Spleen (tissue), 7 donors: ENCODE measurements around the gene RASA3.

Experiments used
- CTCF ChIP-seq, 11 experiments: fragments of 200-600 bp in 7 of 11; fragments of 450-650 bp in 4 of 11; sonication (generic) in 4 of 11; IDR thresholded peaks in 8 of 11; conservative IDR thresholded peaks in 3 of 11; 1 replicate in 7 of 11; 2 replicates in 4 of 11; pipeline versions ENCODE4 v1.4.0 to v1.8.0; 2016 to 2021; ENCODE audit warnings: antibody characterized with exemption in 11 of 11, inconsistent platforms in 4 of 11, mild to moderate bottlenecking in 1 of 11
- POLR2A ChIP-seq, 3 donors: fragments of 450-650 bp; IDR thresholded peaks; one replicate each; pipeline ENCODE4 v1.5.1; 2017; ENCODE audit warnings: antibody characterized with exemption in 3 of 3, mild to moderate bottlenecking in 1 of 3
- POLR2AphosphoS5 ChIP-seq, 3 donors: sonication (generic); formaldehyde crosslinking; IDR thresholded peaks; one replicate each; pipeline ENCODE4 v1.5.1; 2017; ENCODE audit warnings: antibody characterized with exemption in 3 of 3
- donor health status: DM: no; HTN: no; CAD: no; lungs with moderate emphysema.
- donor health status: DM: no; HTN: no; CAD: no.
- donor health status: DM: no; HTN: no; CAD: no.

- TF ChIP-seq CTCF (IDR thresholded peaks at IDR 0.05 in 8 of 11, conservative IDR thresholded peaks at IDR 0.05 in 3 of 11): no peak
- no peak for TF ChIP-seq POLR2A (IDR thresholded peaks at IDR 0.05)
- peak in 1 of 3 donors; percentile 21 for TF ChIP-seq POLR2AphosphoS5 (IDR thresholded peaks at IDR 0.05)
Observed at GRCh38 chr13:113969973-113970611, 162.3 kb downstream of the RASA3 start.
